ENCODE measurements around the gene FKBP2.

FKBP2 gene

DNA sequence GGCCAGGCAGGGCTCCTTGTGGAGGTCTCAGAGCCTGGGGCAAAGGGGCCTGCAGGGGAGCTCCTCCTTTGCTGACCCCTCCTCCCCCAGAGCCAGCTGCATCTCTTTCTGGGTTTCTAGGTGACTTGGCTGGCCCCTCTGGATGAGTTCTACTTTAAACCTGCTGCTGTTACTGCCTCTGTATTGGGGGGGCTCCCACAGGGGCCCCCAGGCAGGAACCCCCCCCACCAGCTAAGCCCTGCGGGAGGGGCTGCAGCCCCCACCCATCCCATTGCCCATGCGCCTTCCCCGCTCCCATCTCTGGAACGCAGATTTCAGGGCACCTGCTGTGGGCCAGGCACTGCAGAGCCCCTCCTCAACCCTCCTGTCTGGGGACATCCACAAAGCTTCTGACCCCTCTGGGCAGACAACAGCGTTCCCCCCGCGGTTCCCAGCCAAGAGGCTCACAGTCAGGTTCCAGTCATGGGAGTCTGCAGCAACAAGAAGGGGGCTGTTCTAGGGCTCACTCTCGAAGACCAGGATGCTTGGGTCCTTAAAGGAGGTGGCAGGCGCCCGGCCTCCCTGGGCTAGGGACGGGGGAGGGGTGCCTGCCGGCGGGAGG is 9.6 kb downstream of the FKBP2 start:
- DNase-seq, result no peak

DNA sequence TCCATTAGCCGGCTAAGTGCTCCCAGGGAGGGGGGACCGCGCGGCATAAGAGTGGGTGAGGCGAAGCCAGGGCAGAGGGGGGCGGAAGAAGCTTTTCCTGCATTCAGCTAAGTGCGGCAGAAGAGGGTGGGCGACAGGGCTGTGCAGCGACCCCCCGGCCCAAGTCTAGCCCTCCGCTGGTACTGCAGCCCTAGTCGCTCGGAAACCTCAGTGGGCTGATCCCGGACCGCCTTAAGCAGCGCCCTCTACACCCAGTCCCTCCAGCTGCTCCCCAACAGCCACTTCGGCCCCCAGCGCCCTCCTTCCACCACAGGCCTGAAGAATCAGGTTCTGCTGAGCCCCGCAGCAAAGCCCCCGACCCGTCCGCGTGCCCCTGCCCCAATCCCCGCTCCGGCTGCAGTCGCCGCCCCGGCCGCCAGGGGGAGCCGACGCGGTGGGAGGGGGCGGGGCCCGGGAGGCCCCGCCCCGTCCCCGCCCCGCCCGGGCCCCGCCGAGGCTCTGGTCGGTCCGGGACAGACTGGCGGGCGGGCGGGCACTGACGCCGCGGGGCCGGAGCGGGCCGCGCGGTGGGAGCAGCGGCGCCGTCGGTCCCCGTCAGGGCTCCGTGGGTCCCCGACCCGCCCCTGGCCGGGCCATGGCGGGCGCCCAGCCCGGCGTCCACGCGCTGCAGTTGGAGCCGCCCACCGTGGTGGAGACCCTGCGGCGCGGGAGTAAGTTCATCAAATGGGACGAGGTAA is 10.3 kb downstream of the FKBP2 start, which contains the start of gene PLCB3:
PLCB3 (plus strand) TSS at position 515 of the 737 bp plus-strand sequence; CDS start at position 635, 120 bp downstream.
- DNase-seq, result peak; percentile 61

DNA sequence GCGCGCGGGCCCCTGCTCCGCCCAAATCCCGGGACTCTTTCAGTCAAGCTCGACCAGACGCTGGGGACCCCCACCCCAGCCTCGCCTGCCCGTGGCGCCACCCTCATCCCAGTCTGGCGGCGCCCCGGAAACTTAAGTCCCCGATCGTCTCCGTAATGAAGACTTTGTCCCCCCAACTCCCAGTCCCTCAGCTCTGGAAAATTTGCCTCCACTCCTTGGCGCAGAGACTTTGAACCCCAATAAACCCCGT is 10.8 kb downstream of the FKBP2 start:
- no peak for DNase-seq

DNA sequence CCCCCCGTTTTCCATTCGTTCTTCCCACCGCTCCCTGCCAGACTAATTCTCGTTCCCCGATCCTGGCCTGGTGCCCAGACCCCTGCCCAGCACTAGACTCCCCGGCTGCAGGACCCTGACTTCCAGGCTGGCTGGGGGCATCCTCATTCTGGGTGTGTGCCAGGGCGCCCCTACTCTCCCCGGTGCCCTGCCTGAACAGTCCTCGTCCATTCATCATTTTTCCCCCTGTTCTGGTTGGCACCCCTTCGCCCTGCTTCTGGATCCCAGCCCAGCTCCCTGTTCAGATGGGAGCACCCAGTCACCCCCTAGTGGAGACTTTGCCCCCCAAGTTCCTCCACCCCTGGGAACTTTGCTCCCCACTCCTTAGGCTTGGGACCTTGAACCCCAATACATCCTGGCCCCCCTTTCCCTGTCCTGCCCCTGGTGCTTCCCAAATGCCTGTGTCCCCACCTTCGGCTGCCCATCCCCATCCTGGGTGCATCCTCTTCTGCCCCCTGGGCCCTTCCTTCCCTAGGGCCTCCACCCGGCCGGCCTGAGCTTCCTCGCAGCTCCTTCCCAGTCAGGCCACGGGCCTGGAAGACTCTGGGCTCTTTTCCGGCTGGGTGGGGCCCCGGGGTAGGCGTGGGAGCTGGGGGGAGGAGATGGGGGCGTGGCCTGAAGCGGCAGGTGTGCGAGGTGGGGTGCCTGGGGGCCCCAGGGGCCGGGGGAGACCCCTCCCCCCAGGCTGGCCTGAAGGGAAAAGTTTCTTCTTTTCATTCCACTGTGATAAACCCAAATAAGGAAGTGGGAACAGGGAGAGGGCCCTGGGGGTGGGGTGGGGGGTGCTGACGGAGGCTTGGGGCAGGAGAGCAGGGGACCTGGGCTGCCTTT is 11.3 kb downstream of the FKBP2 start:
- DNase-seq, result peak; percentile 43

DNA sequence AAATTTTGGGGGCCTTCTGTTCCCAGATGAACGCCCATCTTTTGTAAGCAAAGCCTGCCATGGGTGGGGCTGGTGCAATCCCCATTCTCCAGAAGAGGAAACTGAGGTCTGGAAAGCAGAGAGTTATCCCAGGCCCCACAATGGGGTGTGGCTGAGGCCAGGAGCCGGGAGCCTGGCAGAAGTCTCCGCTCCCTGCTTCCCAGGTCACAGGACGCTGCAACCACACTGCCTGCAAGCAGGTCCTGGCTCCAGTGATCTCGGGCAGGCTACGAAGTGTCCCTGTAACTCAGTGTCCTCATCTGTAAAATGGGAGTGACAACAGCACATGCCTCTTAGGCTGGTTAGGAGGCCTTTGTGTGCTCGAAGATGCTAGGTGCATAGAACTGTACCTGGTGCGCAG is 12.1 kb downstream of the FKBP2 start:
- DNase-seq, result no peak

DNA sequence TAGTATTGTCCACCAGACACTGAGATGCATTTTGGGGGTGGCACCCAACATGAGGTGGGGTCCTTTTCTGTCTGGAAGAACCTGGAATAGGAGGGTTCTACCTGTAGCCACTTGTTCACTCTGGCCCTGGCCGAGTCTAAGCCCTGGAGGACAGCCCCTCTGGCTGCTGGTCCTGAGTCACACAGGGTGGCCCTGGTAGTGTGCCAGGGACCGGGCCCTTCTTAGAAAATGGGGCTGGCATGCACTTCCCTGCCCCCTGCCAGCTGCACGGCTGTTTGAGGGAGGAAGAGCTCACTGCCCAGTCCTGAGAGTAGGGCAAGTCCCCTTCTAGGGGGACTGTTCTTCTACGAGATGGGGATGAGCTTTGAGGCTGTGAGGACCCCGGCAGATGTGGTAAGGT is 12.6 kb downstream of the FKBP2 start:
- DNase-seq, result no peak

DNA sequence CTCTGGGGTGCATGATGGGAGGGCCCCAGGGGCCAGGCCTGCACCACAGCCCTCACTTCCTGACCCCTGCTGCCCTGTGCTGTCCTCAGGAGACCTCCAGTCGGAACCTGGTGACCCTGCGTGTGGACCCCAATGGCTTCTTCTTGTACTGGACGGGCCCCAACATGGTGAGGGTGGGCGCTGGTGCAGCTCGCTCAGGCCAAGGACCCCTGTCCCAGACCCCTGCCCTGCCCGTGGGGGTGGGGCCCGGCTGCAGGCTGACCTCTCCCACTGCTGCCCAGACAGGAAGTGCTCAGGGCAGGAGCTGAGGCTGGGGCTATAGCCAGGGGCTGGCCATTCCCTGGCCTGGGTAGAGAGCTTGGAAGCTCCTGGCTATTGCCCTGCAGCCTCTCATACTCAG is 13.4 kb downstream of the FKBP2 start:
- no peak for DNase-seq

DNA sequence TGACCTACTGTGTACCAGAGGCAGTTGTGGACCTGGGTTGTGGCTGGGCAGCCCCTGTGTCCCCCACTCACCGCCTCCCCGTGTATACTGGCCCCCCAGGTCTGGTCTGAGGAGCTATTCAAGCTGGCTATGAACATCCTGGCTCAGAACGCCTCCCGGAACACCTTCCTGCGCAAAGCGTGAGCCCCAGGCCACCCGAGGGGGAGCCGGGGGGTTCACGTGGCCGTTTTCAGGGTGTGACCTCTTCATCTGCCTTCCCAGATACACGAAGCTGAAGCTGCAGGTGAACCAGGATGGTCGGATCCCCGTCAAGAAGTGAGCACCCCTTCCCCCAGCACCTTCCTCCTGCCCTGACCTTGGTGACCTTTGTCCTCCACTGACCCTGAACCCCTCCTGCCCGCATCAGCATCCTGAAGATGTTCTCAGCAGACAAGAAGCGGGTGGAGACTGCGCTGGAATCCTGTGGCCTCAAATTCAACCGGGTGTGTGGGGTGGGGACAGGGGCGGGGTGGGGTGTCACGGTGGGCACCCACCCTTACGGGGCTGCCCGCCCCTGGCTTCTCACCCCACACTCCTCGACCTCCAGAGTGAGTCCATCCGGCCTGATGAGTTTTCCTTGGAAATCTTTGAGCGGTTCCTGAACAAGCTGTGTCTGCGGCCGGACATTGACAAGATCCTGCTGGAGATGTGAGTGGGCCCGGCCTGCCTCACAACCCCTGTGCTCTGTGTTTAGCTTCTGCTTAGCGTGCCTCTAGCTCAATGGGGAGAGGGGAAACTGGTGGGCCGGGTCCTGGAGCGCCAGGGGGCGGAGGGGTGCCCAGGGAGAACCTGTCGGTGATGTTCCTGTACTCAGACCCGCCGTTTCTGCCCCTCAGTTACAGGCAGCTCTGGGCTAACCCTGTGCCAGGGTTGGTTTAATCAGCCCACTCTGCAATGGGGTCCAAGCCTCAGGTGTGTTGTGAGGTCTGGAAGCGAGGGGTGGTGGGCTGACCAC is 14.5 kb downstream of the FKBP2 start:
- no peak for DNase-seq

DNA sequence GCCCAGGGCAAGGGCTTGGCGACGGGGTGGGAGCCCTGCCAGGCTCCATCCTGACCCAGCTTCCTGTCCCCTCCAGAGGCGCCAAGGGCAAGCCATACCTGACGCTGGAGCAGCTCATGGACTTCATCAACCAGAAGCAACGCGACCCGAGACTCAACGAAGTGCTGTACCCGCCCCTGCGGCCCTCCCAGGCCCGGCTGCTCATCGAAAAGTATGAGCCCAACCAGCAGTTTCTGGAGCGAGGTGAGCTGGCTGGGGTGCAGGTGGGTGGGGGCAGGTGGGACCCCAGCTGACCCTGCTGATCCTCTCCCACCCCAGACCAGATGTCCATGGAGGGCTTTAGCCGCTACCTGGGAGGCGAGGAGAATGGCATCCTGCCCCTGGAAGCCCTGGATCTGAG is 15.4 kb downstream of the FKBP2 start:
- no peak for DNase-seq

DNA sequence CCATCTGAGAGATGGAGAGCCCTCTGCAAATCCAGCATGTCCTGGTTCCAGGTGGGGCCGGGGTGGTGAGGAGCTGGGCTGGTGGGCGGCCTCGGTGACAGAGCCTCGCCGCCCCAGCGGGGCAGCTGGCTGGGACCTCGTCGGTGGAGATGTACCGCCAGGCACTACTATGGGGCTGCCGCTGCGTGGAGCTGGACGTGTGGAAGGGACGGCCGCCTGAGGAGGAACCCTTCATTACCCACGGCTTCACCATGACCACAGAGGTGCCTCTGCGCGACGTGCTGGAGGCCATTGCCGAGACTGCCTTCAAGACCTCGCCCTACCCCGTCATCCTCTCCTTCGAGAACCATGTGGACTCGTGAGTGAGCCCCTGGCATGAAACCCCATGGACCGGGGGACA is 17.5 kb downstream of the FKBP2 start:
- DNase-seq, result no peak

DNA sequence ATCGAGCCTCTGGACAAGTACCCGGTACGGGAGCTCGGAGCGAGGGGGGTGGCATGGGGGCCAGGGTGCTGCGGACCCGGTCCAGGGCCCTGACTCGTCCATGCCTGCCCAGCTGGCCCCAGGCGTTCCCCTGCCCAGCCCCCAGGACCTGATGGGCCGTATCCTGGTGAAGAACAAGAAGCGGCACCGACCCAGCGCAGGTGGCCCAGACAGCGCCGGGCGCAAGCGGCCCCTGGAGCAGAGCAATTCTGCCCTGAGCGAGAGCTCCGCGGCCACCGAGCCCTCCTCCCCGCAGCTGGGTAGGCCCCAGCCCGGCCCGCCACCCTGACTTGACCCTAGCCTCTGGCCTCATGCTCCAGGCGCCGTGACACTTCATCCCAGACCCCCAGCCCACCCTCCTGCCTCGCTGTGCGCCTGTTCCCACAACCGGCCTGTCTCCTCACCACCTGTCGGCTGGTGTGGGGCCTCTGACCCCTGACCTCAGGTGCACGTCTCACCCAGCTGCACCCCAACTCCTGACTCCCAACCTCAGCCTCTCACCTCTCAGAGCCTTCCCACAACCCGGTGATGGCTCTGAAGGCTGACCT is 18.1 kb downstream of the FKBP2 start:
- no peak for DNase-seq

DNA sequence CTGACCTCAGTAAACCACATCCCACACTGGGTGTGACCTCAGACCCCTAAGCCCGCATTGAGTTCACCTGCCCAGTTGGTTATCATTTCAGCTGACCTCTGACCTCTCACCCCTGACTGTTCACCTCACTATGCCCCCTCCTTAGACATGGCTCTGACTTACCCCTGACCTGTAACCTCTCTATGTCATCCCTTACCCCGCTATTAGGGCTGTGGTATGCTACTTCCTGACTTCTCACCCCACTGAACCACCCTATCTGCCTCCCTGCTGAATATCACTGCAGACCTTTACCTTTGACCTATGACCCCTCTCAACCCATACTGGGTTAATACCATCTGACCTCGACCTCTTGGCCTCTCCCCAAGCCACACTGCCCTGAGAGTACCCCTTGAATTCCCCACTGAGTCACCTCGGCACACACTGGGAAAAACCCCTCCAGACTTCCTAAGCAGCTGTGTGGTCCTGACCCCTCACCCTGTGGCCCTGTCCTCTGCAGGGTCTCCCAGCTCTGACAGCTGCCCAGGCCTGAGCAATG is 18.7 kb downstream of the FKBP2 start:
- DNase-seq, result no peak

DNA sequence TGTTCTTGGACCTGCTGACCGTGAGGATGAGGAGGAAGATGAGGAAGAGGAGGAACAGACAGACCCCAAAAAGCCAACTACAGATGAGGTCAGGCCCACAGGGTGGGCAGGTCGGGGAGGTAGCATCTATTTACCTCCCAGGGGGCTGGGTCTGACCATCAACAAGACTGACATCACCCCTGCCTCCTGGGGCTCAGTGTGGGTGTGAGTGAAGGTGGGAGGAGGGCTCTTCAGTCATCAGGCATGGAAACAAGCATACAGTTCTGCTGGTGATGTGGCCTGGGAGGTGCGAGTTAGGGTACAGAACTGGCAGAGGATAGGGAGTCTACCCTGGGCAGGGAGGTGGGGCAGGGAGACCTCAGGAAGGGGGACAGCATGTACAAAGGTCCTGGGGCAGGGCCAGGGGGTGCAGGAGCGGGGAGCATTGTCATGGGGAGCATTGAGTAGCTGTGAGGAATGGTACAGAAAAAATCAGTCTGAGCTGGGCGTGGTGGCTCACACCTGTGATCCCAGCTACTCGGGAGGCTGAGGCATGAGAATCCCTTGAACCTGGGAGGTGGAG is 19.3 kb downstream of the FKBP2 start:
- no peak for DNase-seq

DNA sequence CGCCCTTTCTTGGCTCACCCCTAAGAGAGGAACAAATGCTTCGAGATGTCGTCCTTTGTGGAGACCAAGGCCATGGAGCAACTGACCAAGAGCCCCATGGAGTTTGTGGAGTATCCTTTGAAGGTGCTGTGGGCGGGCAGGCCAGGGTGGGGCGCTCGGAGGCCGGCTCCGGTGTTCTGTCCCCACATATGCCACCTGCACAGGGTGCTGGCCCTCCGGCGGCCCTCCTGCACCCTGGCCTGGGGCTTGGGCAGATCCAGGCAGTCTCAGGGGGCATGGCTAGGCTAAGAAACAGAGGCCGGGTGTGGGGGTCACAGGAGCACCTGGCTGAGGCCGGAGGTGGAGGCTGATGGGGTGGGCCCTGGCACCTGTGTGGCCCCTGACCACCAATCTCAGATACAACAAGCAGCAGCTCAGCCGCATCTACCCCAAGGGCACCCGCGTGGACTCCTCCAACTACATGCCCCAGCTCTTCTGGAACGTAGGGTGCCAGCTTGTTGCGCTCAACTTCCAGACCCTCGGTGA is 20.7 kb downstream of the FKBP2 start:
- no peak for DNase-seq

DNA sequence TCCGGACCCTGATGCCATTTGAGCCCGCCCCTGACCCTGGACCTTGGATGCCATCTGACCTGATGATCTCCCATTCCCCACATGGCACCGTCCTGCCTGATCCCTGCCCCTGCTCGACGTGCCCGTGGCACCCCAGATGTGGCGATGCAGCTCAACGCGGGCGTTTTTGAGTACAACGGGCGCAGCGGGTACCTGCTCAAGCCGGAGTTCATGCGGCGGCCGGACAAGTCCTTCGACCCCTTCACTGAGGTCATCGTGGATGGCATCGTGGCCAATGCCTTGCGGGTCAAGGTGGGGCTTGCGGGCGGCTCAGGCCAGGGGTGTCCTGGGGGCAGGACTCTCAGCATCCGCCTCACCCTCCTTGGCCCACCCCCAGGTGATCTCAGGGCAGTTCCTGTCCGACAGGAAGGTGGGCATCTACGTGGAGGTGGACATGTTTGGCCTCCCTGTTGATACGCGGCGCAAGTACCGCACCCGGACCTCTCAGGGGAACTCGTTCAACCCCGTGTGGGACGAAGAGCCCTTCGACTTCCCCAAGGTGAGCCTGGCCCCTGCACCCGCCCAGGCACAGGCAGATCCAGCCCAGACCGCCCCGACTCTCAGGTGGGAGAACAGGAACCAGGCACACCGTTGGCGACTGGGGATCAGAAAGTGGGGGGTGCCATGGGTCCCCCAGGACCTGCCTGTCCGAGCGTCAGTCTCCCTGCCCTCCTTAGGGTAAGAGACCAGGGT is 21.5 kb downstream of the FKBP2 start:
- DNase-seq, result no peak

DNA sequence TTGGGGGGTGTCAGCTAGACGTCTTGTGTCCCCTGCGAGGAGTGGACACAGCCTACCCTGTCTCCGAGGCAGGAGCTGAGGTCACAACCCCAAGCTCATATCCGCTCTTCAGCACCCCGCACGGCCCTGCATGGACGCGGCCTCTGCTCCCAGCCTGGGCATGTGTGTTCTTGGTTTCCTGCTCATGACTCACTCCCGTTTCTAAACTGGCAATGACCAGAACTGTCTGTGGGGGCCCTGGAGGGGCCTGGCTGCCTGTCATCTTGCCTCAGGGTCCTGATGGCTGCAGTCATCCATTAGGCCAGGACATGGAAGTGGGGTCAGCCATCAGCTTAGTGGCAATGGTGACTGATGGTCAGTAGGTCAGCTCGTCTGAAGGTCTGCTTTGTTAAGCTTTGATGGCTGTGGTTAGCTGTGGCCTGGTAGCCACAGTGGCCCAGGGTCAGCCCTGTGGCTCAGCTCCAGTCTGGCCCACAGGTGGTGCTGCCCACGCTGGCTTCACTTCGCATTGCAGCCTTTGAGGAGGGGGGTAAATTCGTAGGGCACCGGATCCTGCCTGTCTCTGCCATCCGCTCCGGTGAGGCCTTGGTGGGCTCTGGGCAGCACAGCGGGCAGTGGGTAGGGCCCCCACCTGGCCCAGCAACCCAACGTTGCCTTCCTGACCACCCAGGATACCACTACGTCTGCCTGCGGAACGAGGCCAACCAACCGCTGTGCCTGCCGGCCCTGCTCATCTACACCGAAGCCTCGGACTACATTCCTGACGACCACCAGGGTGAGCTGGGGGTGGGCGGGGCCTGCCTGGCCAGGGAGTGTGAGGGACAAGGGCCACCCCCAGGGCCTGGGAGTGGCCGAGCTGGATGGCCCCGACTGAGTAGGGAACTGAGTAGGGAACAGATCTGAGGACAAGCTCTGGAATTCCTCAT is 22.4 kb downstream of the FKBP2 start:
- DNase-seq, result no peak

DNA sequence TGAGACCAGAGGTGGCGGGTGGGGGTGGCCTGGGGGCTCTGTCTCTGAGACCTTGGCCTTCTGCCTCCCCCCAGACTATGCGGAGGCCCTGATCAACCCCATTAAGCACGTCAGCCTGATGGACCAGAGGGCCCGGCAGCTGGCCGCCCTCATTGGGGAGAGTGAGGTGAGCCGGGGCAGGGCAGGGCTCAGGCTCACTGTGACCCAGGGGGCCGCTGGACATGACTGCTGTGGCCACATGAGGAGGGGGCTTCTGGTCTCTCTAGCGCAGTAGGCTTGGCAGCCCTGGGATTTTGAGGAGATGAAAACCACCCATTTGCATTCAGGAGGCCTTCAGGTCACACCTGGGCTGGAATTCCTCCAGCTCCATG is 23.0 kb downstream of the FKBP2 start:
- no peak for DNase-seq

DNA sequence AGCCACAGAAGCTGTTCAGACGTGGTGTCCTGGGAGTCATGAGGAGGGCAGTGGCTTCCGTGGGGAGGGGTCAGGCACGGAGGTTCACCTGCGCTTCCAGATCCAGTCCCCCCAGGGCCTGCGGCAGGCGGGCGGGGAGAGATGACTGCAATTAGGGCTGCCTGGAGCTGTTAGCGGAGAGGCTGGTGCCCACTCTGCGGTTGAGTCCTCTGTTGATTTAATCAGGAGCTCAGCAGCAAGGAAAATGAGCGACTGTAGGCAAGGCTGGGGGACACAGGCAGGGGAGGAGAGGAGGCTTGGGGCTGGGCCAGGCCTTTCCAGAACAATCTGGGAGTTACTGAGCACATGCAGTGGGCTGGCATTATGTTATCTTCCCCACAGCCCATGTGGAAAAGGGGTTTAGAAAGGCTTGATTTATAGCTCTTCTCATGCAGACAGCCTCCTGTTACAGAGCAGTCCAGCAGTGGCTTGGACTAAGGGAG is 23.5 kb downstream of the FKBP2 start:
- no peak for DNase-seq
